ENCODE results near the gene SNRPA1. TPM values are rescaled to one million over a fixed set of nuclear protein-coding genes. Genes with fewer than 3 reads are reported as not detected.
"Not testable (repeated sequence)": the region's sequence is repeated elsewhere in the genome, so short reads cannot be mapped to it uniquely, and the experiment has no call there.

Gene SNRPA1
- 100 to 1,000 TPM in 3 of 5 experiments, 10 to 100 TPM in 2; 80.1 to 212 (median 110) TPM for total RNA-seq
- polyA plus RNA-seq = 10 to 100 TPM; 59.6 to 86.8 TPM
- total RNA-seq = 84.8 reads per million, percentile 81 among the genes with 10 or more reads in this experiment

GRCh38 chr15:101294731-101295606 is at the start of gene SNRPA1:
SNRPA1 (minus strand) TSS chr15:101295248; CDS start chr15:101295178, 70 bp downstream.
- H3K36me3 Mint-ChIP-seq = peaks cover 4 to 21% (median 7%) of the 10 kb centered on the region in 5 donors
- peak; percentile 94 for ATAC-seq
- ChIA-PET POLR2A (interaction anchor here (0.6 to 2.9 kb wide), 19 partner anchors 10 to 1588 kb away, joined by 3 to 24 read pairs (median 6); partner anchors contain the start of genes CHSY1 and TARS3), CTCF (interaction anchor here (0.7 to 2.9 kb wide), 4 partner anchors 20 to 346 kb away, joined by 3 to 11 read pairs (median 3); no protein-coding TSS in a partner anchor)
- H3K4me1 Mint-ChIP-seq = peaks cover 27 to 58% (median 47%) of the 10 kb centered on the region in 7 donors
- H3K4me3 ChIP-seq (ENCODE audit: low read length) = peak within 1 kb of the TSS; percentile 76
- peaks cover 0 to 9% (median 0%) of the 10 kb centered on the region in 3 experiments for H3K36me3 ChIP-seq (ENCODE audit: control insufficient read depth in 2 of 3, insufficient read depth in 3 of 3, low read length in 3 of 3)
- no peaks in the 10 kb centered on the region for H3K9me3 ChIP-seq (ENCODE audit: control insufficient read depth in 2 of 3, low read length in 3 of 3)
- no peaks in the 10 kb centered on the region for H3K9me3 Mint-ChIP-seq
- H3K4me3 Mint-ChIP-seq = peak within 1 kb of the TSS; percentile 90 to 99 (median 97)
- intact Hi-C loops (cut with micrococcal nuclease) = loop anchor here (1.0 to 10.0 kb wide), 10 partner anchors 18 to 1370 kb away; partner anchors contain the start of genes ASB7 (in 2 of the 2), LINS1 (in 2 of the 2), SELENOS (in 2 of the 2) and TM2D3 (in 2 of the 2)
- no peaks in the 10 kb centered on the region for H3K27me3 ChIP-seq (ENCODE audit: control insufficient read depth in 2 of 2, insufficient read depth in 2 of 2, low read length in 2 of 2)
- peak within 1 kb of the TSS; percentile 89 to 99 (median 96) for H3K27ac Mint-ChIP-seq
- H3K27me3 Mint-ChIP-seq = no peaks in the 10 kb centered on the region
- H3K27ac ChIP-seq (ENCODE audit: low read depth, low read length) = peak within 1 kb of the TSS; percentile 95
- peak; percentile 92 to 99 (median 96) for DNase-seq
- H3K4me1 ChIP-seq (ENCODE audit: control insufficient read depth in 2 of 2, insufficient read depth in 2 of 2, low read length in 2 of 2) = peaks cover 14 to 27% of the 10 kb centered on the region in 2 donors

GRCh38 chr15:101342056-101342455 is 47.0 kb upstream of the SNRPA1 start:
- Mint-ChIP-seq H3K4me1 (no peaks in the 10 kb centered on the region), H3K4me3 (no peak overlapping the region), H3K27me3 (peaks cover 46 to 64% (median 52%) of the 10 kb centered on the region in 5 donors), H3K27ac (no peak overlapping the region), H3K36me3 (peaks cover 0 to 5% (median 0%) of the 10 kb centered on the region in 5 donors), H3K9me3 (peaks cover 0 to 26% (median 4%) of the 10 kb centered on the region in 11 donors)
- CTCF ChIA-PET = no interaction called here
- Histone ChIP-seq H3K4me3 (ENCODE audit: low read length) (no peak overlapping the region), H3K4me1 (ENCODE audit: control insufficient read depth in 2 of 2, insufficient read depth in 2 of 2, low read length in 2 of 2) (no peaks in the 10 kb centered on the region), H3K27ac (ENCODE audit: low read depth, low read length) (no peak overlapping the region), H3K36me3 (ENCODE audit: control insufficient read depth in 2 of 3, insufficient read depth in 3 of 3, low read length in 3 of 3) (no peaks in the 10 kb centered on the region), H3K27me3 (ENCODE audit: control insufficient read depth in 2 of 2, insufficient read depth in 2 of 2, low read length in 2 of 2) (peaks cover 0 to 3% of the 10 kb centered on the region in 2 donors), H3K9me3 (ENCODE audit: control insufficient read depth in 2 of 3, low read length in 3 of 3) (peaks cover 0 to 3% (median 0%) of the 10 kb centered on the region in 3 experiments)
- ATAC-seq (no peak), DNase-seq (no peak)
- intact Hi-C loops (cut with micrococcal nuclease) = no loop called here
- POLR2A ChIA-PET = no interaction called here

DNA sequence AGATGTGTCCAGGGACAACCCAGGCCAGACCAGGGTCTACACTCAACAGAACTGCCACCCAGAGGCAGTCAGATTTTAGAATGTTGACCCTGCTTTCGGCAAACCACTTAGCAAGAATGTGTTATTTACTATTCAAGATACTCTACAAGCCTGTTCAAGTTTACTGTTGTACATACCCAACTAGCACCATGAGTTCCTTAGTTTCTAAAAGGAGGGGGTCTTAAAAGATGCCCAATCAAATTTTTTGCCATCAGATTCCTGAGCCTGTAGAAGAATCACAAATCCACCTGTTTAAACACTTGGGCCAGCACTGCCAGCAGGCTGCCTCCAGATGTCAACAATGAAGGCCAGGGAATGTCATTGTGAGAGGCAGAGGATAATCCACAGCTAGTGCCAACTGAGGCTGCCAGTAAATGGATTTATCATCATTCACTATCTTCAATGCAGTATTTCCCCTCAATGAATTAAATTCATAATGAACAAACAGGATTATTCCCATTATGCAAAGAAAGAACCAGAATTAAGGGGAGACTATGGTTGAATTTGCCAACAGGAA is 43.5 kb upstream of the SNRPA1 start:
- intact Hi-C loops (cut with micrococcal nuclease) = no loop called here
- ChIA-PET POLR2A (no interaction called here), CTCF (interaction anchor here (1.2 kb wide), 1 partner anchor 50 kb away, joined by 3 read pairs; no protein-coding TSS in a partner anchor)
- H3K36me3 Mint-ChIP-seq = peaks cover 0 to 19% (median under 1%) of the 10 kb centered on the region in 5 donors
- Histone ChIP-seq H3K36me3 (ENCODE audit: control insufficient read depth in 2 of 3, insufficient read depth in 3 of 3, low read length in 3 of 3) (no peaks in the 10 kb centered on the region), H3K27me3 (ENCODE audit: control insufficient read depth in 2 of 2, insufficient read depth in 2 of 2, low read length in 2 of 2) (no peaks in the 10 kb centered on the region), H3K4me1 (ENCODE audit: control insufficient read depth in 2 of 2, insufficient read depth in 2 of 2, low read length in 2 of 2) (peaks cover 6 to 7% of the 10 kb centered on the region in 2 donors), H3K4me3 (ENCODE audit: low read length) (no peak overlapping the region), H3K27ac (ENCODE audit: low read depth, low read length) (no peak overlapping the region), H3K9me3 (ENCODE audit: control insufficient read depth in 2 of 3, low read length in 3 of 3) (peaks cover 5 to 11% (median 6%) of the 10 kb centered on the region in 3 experiments)
- H3K9me3 Mint-ChIP-seq = peaks cover 0 to 56% (median 18%) of the 10 kb centered on the region in 11 donors
- no peak overlapping the region for H3K27ac Mint-ChIP-seq
- DNase-seq (no peak), ATAC-seq (no peak)
- H3K4me1 Mint-ChIP-seq = peaks cover 0 to 19% (median 13%) of the 10 kb centered on the region in 7 donors
- H3K27me3 Mint-ChIP-seq = peaks cover 29 to 36% (median 31%) of the 10 kb centered on the region in 5 donors
- H3K4me3 Mint-ChIP-seq = no peak overlapping the region

- peaks cover 6 to 17% (median 10%) of the 10 kb centered on the region in 3 experiments for H3K9me3 ChIP-seq (ENCODE audit: control insufficient read depth in 2 of 3, low read length in 3 of 3)
- peaks cover 0 to 62% (median 22%) of the 10 kb centered on the region in 11 donors for H3K9me3 Mint-ChIP-seq
- no peak overlapping the region for H3K27ac ChIP-seq (ENCODE audit: low read depth, low read length)
- ChIA-PET CTCF (no interaction called here), POLR2A (no interaction called here)
- peaks cover 0 to 21% (median 3%) of the 10 kb centered on the region in 5 donors for H3K36me3 Mint-ChIP-seq
- H3K27ac Mint-ChIP-seq = no peak overlapping the region
- H3K27me3 Mint-ChIP-seq = peaks cover 24 to 34% (median 30%) of the 10 kb centered on the region in 5 donors
- DNase-seq (no peak), ATAC-seq (no peak)
- H3K4me3 ChIP-seq (ENCODE audit: low read length) = no peak overlapping the region
- H3K4me1 Mint-ChIP-seq = peaks cover 0 to 24% (median 19%) of the 10 kb centered on the region in 7 donors
- intact Hi-C loops (cut with micrococcal nuclease) = no loop called here
- peaks cover 11 to 12% of the 10 kb centered on the region in 2 donors for H3K4me1 ChIP-seq (ENCODE audit: control insufficient read depth in 2 of 2, insufficient read depth in 2 of 2, low read length in 2 of 2)
- no peaks in the 10 kb centered on the region for H3K36me3 ChIP-seq (ENCODE audit: control insufficient read depth in 2 of 3, insufficient read depth in 3 of 3, low read length in 3 of 3)
- H3K4me3 Mint-ChIP-seq = no peak overlapping the region
- no peaks in the 10 kb centered on the region for H3K27me3 ChIP-seq (ENCODE audit: control insufficient read depth in 2 of 2, insufficient read depth in 2 of 2, low read length in 2 of 2)
Measured at GRCh38 chr15:101337976-101338375, 42.9 kb upstream of the SNRPA1 start.

DNA sequence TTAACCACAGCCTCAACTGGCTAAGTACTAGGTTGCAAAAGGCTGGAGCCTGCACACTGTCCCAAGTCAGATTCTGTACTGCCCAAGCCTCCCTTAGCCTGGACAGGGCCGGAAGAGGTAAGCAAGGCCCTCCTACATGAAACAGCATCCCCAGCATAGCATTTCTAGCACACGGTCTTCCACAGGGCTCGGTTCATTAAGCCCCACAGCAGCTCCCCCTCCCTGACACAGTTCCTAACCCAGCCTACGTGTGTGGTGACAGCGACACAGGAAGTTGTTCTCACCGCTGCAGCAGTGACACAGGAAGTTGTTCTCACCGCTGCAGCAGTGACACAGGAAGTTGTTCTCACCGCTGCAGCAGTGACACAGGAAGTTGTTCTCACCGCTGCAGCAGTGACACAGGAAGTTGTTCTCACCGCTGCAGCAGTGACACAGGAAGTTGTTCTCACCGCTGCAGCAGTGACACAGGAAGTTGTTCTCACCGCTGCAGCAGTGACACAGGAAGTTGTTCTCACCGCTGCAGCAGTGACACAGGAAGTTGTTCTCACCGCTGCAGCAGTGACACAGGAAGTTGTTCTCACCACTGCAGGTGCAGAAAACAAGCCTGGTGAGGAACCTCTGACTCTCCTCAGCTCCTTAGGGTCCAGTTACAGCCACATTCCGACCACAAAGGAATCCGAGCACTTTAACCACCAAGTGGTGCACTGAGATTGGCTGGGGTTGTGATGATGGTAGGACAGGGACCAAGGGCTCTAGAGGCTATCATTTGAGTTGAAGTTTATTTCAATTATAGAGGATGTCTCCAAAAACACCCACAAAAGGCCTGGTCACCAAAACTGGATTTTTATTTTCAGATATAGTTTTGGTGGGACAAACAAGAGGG is 39.1 kb upstream of the SNRPA1 start:
- CTCF ChIA-PET; H3K27me3 ChIP-seq (ENCODE audit: control insufficient read depth in 2 of 2, insufficient read depth in 2 of 2, low read length in 2 of 2); H3K36me3 ChIP-seq (ENCODE audit: control insufficient read depth in 2 of 3, insufficient read depth in 3 of 3, low read length in 3 of 3): not testable (repeated sequence)
- Mint-ChIP-seq H3K4me3 (peak overlapping the region; percentile 12 to 68 (median 55)), H3K27me3 (peaks cover 5 to 14% (median 6%) of the 10 kb centered on the region in 5 donors), H3K36me3 (peaks cover 3 to 21% (median 3%) of the 10 kb centered on the region in 5 donors), H3K9me3 (peaks cover 0 to 59% (median 21%) of the 10 kb centered on the region in 11 donors), H3K27ac (peak overlapping the region; percentile 74 to 97 (median 93)), H3K4me1 (peaks cover 0 to 28% (median 24%) of the 10 kb centered on the region in 7 donors)
- Histone ChIP-seq H3K9me3 (ENCODE audit: control insufficient read depth in 2 of 3, low read length in 3 of 3) (peaks cover 6 to 25% (median 12%) of the 10 kb centered on the region in 3 experiments), H3K4me3 (ENCODE audit: low read length) (peak overlapping the region; percentile 15), H3K27ac (ENCODE audit: low read depth, low read length) (peak overlapping the region; percentile 72), H3K4me1 (ENCODE audit: control insufficient read depth in 2 of 2, insufficient read depth in 2 of 2, low read length in 2 of 2) (peaks cover 14 to 18% of the 10 kb centered on the region in 2 donors)
- DNase-seq (peak in 8 of 9 donors; percentile 35 to 82 (median 74)), ATAC-seq (peak; percentile 95)
- intact Hi-C loops (cut with micrococcal nuclease) = loop anchor here (1.0 kb wide), 3 partner anchors 14 to 318 kb away; partner anchors contain the start of genes TM2D3 (in 2 of the 2) and SNRPA1 (in 1 of the 2)
- POLR2A ChIA-PET = interaction anchor here (1.4 to 2.3 kb wide), 2 partner anchors 13 to 39 kb away, joined by 6 to 7 read pairs; partner anchors contain the start of gene SNRPA1
